NCI-H146 (cell line): Measurements from ENCODE around the gene LARGE1.

Source experiments
- DNase-seq: peaks from one replicate; lab custom pipeline; 2025; lab: John Stamatoyannopoulos, UW

Gene LARGE1

GRCh38 chr22:33315117-33315516 is 605.2 kb downstream of the LARGE1 start:
- DNase-seq = no peak

- no peak for DNase-seq
Measured at GRCh38 chr22:33314316-33314715, 606.0 kb downstream of the LARGE1 start.

GRCh38 chr22:33303099-33303498 is 617.2 kb downstream of the LARGE1 start:
- DNase-seq = no peak

- no peak for DNase-seq
Measured at GRCh38 chr22:33302549-33302948, 617.7 kb downstream of the LARGE1 start.

- DNase-seq = peak; percentile 44
Measured at GRCh38 chr22:33302049-33302545, 618.2 kb downstream of the LARGE1 start.

- DNase-seq = peak; percentile 10
Measured at GRCh38 chr22:33300165-33300564, 620.1 kb downstream of the LARGE1 start.

GRCh38 chr22:33299245-33299956 is 620.9 kb downstream of the LARGE1 start:
- DNase-seq = peak; percentile 50

GRCh38 chr22:33296941-33297340 is 623.3 kb downstream of the LARGE1 start:
- DNase-seq = no peak

- no peak for DNase-seq
Measured at GRCh38 chr22:33288078-33288477, 632.2 kb downstream of the LARGE1 start.

- no peak for DNase-seq
Measured at GRCh38 chr22:33275073-33275443, 645.2 kb downstream of the LARGE1 start.

GRCh38 chr22:33274214-33275072 is 645.8 kb downstream of the LARGE1 start:
- peak; percentile 12 for DNase-seq

- DNase-seq = no peak
Measured at GRCh38 chr22:33272871-33273270, 647.4 kb downstream of the LARGE1 start.

GRCh38 chr22:33272180-33272579 is 648.1 kb downstream of the LARGE1 start:
- no peak for DNase-seq

- DNase-seq = no peak
Measured at GRCh38 chr22:33271390-33272161, 648.7 kb downstream of the LARGE1 start.

GRCh38 chr22:33270596-33270995 is 649.7 kb downstream of the LARGE1 start:
- no peak for DNase-seq

- no peak for DNase-seq
Measured at GRCh38 chr22:33261699-33262098, 658.6 kb downstream of the LARGE1 start.

GRCh38 chr22:33260498-33260897 is 659.8 kb downstream of the LARGE1 start:
- DNase-seq = no peak

- no peak for DNase-seq
Measured at GRCh38 chr22:33255791-33256190, 664.5 kb downstream of the LARGE1 start.

- DNase-seq = no peak
Measured at GRCh38 chr22:33248948-33249347, 671.3 kb downstream of the LARGE1 start.

- DNase-seq = no peak
Measured at GRCh38 chr22:33247758-33248157, 672.5 kb downstream of the LARGE1 start.

GRCh38 chr22:33242078-33242477 is 678.2 kb downstream of the LARGE1 start:
- DNase-seq = no peak

- no peak for DNase-seq
Measured at GRCh38 chr22:33240888-33241475, 679.3 kb downstream of the LARGE1 start.
